ENCODE results near the gene TLNRD1.

TLNRD1 gene

DNA sequence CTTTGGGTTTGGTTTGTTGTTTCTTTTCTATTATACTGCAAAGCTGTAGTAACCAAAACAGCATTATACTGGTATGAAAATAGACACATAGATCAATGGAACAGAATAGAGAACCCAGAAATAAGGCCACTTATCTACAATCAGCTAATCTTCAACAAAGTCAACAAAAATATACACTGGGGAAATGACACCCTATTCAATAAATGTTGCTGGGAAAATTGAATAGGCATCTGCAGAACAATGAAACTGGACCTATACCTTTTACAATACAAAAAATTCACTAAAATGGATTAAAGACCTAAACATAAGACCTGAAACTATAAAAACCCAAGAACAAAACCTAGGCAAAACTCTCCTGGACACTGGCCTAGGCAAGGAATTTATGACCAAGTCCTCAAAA, 52.9 kb downstream of the TLNRD1 start:
- in situ Hi-C loops (cut with HindIII; ENCODE audit: low sequenced_read_pairs) = no loop called here

DNA sequence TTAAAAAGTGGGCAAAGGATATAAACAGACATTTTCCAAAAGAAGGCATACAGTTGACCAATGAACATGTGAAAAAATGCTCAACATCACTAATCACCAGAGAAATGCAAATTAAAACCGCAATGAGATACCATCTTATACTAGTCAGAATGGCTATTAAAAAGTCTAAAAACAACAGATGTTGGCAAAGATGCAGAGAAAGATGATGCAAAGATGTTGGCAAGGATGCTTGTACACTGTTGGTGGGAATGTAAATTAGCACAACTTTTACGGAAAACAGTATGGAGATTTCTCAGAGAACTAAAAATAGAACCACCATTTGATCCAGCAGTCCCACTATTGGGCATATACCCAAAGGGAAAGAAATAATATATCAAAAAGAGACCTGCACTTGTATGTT, 53.5 kb downstream of the TLNRD1 start:
- in situ Hi-C loops (cut with HindIII; ENCODE audit: low sequenced_read_pairs) = no loop called here
